Activated T-helper 2 cell treated with anti-CD3 and anti-CD28 coated beads, Interferon-gamma antibody, Interleukin-2, Interleukin-4, amounts not matched to agents 10 μg/mL and 5 μg/mL and 100 μg/mL, durations not matched to agents 14 hours and 24 hours and 36 hours (primary cell): ENCODE data around the gene GRM8. TPM values are rescaled to one million over a fixed set of nuclear protein-coding genes. Genes with fewer than 3 reads are reported as not detected.

ENCODE experiments used
- DNase-seq: peaks from one replicate; pipeline ENCODE4 v3.0.0; 2021; ENCODE audit warnings: low spot score
- H3K27ac Mint-ChIP-seq: one replicate; pipeline ENCODE4 v1.8.0; 2021; ENCODE audit warnings: mixed read lengths
- H3K27me3 Mint-ChIP-seq: one replicate; pipeline ENCODE4 v1.8.0; 2021; ENCODE audit warnings: low read depth, mixed read lengths
- H3K36me3 Mint-ChIP-seq: one replicate; pipeline ENCODE4 v1.8.0; 2021; ENCODE audit warnings: low read depth, mixed read lengths
- H3K4me1 Mint-ChIP-seq: one replicate; pipeline ENCODE4 v1.8.0; 2021; ENCODE audit warnings: low read depth, mixed read lengths
- H3K4me3 Mint-ChIP-seq: one replicate; pipeline ENCODE4 v1.8.0; 2021; ENCODE audit warnings: low read depth, mild to moderate bottlenecking, moderate library complexity, mixed read lengths
- H3K9me3 Mint-ChIP-seq: one replicate; pipeline ENCODE4 v1.8.0; 2021; ENCODE audit warnings: mixed read lengths
- intact Hi-C: fragments of 100-400 bp; cut with micrococcal nuclease; formaldehyde crosslinking; loops from one replicate; pipeline ENCODE4 v1.15.1; 2023
- total RNA-seq: library from RNA; stranded (reverse); gene quantifications from 2 replicates; pipeline ENCODE4 v1.2.3, GENCODE V29; 2022

The GRM8 gene
- total RNA-seq, 1 donor from 2014 or later = not detected

DNA sequence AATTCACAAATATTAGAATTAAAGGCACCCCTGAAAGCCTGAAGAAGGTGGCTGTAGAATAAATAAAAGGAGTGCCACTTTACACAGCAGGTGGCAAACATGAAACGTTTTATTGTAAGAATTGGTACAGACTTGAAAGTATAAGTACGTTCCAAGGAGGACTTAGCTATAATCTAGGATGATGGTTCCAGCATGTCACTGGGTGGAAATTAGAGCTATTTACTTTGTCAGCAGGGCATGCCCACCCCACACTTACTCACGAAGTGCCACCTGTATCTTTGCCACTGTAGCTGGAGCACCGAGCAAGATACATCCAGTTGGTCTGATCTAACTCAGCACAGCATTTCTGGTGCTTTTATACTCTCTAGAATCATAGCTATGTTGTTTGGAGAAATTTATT is 97.8 kb downstream of the GRM8 start:
- intact Hi-C loops = no loop called here
- no peak overlapping the region for H3K27ac Mint-ChIP-seq
- H3K36me3 Mint-ChIP-seq = no peaks in the 10 kb centered on the region
- no peak overlapping the region for H3K4me3 Mint-ChIP-seq
- DNase-seq = no peak
- no peaks in the 10 kb centered on the region for H3K4me1 Mint-ChIP-seq
- H3K9me3 Mint-ChIP-seq = no peaks in the 10 kb centered on the region
- no peaks in the 10 kb centered on the region for H3K27me3 Mint-ChIP-seq

DNA sequence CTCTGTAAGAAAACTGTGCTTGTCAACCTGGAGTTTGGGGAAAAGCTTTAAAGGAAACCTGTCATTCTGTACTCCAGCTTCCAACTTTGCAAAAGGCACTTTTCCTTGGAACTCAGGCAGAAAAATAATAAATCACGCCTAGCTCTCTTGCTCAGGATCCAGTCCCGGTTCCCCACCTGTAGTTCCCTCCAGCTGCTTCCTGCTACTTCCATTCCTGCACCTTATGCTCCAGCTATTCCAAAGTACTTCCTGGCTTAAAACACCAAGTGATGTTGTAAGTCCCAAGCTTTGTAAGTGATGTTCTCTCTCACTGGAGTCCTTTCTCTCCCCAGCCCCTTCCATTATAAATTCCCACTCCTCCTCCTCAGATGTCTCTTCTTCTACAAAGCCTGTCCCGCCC is 98.6 kb downstream of the GRM8 start:
- intact Hi-C loops = no loop called here
- Mint-ChIP-seq H3K27me3 (no peaks in the 10 kb centered on the region), H3K9me3 (no peaks in the 10 kb centered on the region), H3K36me3 (no peaks in the 10 kb centered on the region), H3K4me1 (no peaks in the 10 kb centered on the region), H3K4me3 (no peak overlapping the region), H3K27ac (no peak overlapping the region)
- no peak for DNase-seq

DNA sequence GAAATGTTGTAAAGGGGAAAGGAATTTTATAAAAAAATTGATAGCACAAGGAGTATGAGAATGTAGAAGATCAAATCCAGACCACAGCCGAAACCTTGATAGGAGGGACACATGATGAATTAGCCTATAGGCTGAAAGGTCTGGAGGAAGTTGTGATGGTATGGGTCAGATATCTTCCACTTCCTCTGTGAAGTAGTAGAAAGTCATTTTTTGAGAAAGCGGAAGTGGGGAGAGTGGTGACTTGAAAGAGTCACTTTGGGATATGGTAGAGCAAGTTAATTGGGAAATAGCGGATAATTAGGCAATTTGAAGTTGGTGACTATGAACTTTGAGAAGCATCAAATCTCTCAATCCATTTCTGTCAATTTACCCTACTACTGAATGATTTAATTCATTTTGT is 99.4 kb downstream of the GRM8 start:
- H3K4me1 Mint-ChIP-seq = no peaks in the 10 kb centered on the region
- no peak overlapping the region for H3K4me3 Mint-ChIP-seq
- no peaks in the 10 kb centered on the region for H3K27me3 Mint-ChIP-seq
- DNase-seq = no peak
- H3K36me3 Mint-ChIP-seq = no peaks in the 10 kb centered on the region
- no peaks in the 10 kb centered on the region for H3K9me3 Mint-ChIP-seq
- no peak overlapping the region for H3K27ac Mint-ChIP-seq
- intact Hi-C loops = no loop called here

DNA sequence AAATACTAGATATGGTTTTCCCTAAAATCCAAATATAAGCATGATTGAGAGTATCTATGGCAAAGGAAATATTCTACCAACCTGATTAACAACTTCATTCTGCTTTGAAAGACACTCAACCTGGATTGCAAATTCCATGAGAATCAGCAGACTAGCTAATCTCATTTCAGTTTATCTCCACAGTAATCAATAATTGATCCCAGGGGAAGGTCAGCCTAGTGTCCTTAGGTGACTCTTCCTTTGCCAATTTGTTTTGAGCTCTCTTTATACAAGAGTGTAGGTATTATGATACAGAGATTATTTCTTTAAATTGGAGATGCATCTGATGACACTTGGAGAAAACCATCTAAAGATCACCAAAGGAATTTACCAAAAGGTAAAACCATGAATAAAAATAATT is 100.3 kb downstream of the GRM8 start:
- Mint-ChIP-seq H3K4me3 (no peak overlapping the region), H3K9me3 (no peaks in the 10 kb centered on the region), H3K36me3 (no peaks in the 10 kb centered on the region), H3K27ac (no peak overlapping the region), H3K4me1 (no peaks in the 10 kb centered on the region), H3K27me3 (no peaks in the 10 kb centered on the region)
- no peak for DNase-seq
- intact Hi-C loops = no loop called here

DNA sequence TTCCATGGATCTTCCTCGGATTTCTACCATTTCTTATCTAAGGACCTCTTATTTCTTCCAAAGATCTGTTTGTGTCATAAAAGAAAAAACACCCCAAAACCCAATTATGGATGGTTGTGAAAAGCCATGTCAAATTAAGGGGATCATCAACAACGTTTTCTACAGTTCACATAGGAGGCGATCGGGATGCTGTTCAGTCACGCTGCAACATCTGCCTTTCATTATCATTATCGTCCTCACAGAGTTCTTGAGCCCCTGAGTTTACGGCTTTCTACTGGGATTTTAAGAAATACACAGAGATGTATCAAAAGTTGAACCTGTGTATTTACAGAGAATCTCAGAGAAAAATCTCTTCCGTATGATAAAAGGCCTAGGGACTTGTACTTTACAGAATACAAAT is 101.4 kb downstream of the GRM8 start:
- intact Hi-C loops = no loop called here
- no peak overlapping the region for H3K27ac Mint-ChIP-seq
- DNase-seq = no peak
- no peaks in the 10 kb centered on the region for H3K9me3 Mint-ChIP-seq
- H3K4me3 Mint-ChIP-seq = no peak overlapping the region
- H3K36me3 Mint-ChIP-seq = no peaks in the 10 kb centered on the region
- no peaks in the 10 kb centered on the region for H3K27me3 Mint-ChIP-seq
- no peaks in the 10 kb centered on the region for H3K4me1 Mint-ChIP-seq

DNA sequence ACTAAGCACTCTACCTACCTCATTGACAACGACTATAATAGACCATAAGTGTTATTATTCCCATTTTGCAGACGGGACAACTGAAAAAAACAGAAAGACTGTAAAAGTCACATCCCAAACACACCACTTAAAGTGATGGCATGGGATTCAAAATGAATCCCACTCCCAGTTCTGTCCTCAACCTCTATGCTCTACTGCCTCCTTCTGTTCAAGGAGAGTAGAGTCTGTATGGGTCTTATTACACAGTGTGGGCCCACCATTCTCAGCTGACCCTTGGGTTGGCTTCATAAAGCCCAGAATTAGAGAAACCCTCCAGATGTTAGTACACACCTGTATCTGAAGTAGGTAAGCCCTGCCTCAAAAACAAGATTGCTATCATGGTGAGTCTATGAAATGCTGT is 102.2 kb downstream of the GRM8 start:
- no peaks in the 10 kb centered on the region for H3K27me3 Mint-ChIP-seq

DNA sequence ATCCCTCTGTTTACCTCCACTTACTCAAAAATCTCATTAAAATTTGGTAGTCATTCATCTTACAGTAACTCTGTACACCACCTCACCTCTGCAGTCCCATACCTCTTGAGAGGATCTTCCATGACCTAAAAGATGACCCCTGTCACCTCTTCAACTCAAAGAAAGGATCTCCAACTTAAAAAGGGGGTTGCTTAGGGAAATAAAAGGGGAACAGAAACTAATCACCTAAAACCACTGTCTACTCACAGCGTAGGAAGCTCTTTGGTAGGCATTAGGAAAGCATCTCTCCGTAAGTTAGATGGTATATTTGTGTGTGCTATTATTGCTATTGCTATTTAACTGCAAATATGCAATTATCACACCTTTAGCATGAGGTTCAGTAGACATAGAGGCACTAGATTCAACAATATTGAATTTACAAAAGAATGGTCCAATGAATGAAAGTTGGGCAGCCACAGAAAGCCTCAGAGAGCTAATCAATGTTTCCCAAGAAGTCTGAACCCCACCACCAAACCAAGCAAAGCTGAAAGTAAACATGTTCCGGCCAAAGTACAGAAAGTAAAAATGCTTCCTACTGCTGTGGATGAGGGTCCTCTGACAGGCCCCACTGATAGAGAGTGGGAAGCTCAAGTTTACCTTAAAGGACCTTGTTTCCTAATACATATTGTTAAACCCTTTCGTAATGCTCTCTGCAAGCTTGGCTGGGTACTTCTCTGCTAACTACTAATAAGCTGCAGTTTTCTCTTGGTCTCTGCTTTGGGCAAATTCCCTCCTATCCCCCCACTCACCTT is 105.8 kb downstream of the GRM8 start:
- Mint-ChIP-seq H3K4me3 (no peak overlapping the region), H3K36me3 (no peaks in the 10 kb centered on the region), H3K4me1 (no peaks in the 10 kb centered on the region), H3K9me3 (no peaks in the 10 kb centered on the region), H3K27me3 (no peaks in the 10 kb centered on the region), H3K27ac (no peak overlapping the region)
- intact Hi-C loops = no loop called here
- DNase-seq = no peak

More for the DNA sequence above, 102.2 kb downstream of the GRM8 start:
- H3K9me3 Mint-ChIP-seq = no peaks in the 10 kb centered on the region
- intact Hi-C loops = no loop called here
- no peaks in the 10 kb centered on the region for H3K36me3 Mint-ChIP-seq
- no peaks in the 10 kb centered on the region for H3K4me1 Mint-ChIP-seq
- no peak for DNase-seq
- no peak overlapping the region for H3K4me3 Mint-ChIP-seq
- no peak overlapping the region for H3K27ac Mint-ChIP-seq

DNA sequence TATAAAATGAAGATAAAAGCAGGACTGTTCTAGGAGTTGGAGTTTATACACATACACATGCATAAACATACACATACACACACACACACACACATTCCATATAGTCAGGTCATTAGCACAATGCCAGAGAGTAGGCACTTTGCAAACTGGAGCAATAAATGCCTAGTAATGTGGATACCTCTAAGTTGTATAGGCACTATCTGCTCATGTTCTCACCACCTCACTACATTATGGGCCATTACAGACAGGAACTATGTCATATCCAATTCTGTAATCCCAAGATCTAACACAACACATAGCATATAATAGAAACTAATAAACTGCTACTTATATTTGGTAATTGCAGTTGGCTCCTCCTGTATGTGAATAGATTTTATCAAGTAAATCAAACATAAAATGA is 115.6 kb downstream of the GRM8 start:
- Mint-ChIP-seq H3K4me1 (no peaks in the 10 kb centered on the region), H3K4me3 (no peak overlapping the region), H3K9me3 (no peaks in the 10 kb centered on the region), H3K27ac (no peak overlapping the region), H3K36me3 (no peaks in the 10 kb centered on the region), H3K27me3 (no peaks in the 10 kb centered on the region)
- DNase-seq = no peak
- intact Hi-C loops = no loop called here

DNA sequence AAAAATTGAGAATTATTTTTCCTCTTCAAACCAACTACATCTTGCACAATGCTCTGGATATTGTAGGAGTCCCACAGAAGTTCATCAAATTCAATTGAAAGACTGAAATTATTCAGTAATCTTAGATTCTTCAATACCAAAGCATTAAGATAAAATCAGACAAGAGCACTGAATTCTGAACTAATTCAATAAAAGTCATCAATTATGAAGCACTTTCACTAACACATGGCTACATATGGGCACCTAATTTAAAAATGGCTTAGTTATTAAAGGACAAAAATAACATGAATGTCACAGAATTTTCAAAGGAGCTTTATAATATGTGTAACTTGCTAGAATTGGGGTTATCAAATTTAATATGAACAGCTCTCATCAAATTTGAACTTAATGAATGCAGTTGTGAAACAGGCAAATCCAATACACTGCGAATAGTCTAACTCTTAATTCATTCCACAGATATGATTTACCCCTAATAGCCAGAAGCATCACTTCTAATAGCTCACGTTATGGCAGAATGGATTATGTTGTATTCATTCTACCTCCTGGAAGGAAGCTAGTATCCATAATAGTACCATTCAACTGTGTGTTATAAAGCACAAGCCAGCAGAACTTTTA is 116.8 kb downstream of the GRM8 start:
- Mint-ChIP-seq H3K4me1 (no peaks in the 10 kb centered on the region), H3K27me3 (no peaks in the 10 kb centered on the region), H3K9me3 (no peaks in the 10 kb centered on the region), H3K4me3 (no peak overlapping the region), H3K36me3 (no peaks in the 10 kb centered on the region), H3K27ac (no peak overlapping the region)
- DNase-seq = no peak
- intact Hi-C loops = no loop called here

DNA sequence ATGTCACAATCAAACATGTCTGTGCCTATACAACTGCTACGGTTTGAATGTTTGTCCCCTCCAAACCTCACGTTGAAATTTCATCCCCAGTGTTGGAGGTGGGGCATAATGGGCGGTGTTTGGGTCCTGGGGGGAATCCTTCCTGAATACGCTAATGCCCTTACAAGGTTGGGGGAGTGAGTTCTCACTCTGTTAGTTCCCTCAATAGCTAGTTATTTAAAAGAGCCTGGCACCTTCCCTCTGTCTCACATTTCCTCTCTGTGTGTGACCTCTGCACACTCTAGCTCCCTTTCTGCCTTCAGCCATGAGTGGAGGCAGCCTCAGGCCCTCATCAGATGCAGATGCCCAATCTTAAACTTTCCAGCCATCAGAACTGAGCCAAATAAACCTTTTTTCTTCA is 129.5 kb downstream of the GRM8 start:
- no peaks in the 10 kb centered on the region for H3K36me3 Mint-ChIP-seq
- H3K4me3 Mint-ChIP-seq = no peak overlapping the region
- H3K27me3 Mint-ChIP-seq = no peaks in the 10 kb centered on the region
- no peak for DNase-seq
- H3K27ac Mint-ChIP-seq = no peak overlapping the region
- H3K9me3 Mint-ChIP-seq = no peaks in the 10 kb centered on the region
- intact Hi-C loops = no loop called here
- H3K4me1 Mint-ChIP-seq = no peaks in the 10 kb centered on the region

DNA sequence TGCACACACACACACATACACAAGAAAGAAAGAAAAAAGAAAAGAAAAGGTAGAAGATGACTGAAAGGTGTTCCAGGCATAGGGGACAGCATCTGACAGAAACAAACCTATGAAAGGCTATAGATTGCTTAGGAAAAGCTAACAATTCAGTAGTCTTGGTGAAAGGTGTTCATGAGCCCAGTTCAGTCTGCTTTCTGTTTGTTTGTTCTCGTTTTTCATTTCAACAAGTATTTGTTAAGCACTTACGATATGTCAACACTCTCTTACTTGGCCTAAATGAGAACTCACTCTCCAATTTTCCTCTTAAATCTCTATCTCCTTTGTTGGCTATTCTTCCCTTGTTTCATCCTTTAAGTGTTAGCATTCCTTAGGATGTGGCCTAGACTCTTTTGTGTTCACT is 133.2 kb downstream of the GRM8 start:
- no peaks in the 10 kb centered on the region for H3K9me3 Mint-ChIP-seq
- intact Hi-C loops = no loop called here

DNA sequence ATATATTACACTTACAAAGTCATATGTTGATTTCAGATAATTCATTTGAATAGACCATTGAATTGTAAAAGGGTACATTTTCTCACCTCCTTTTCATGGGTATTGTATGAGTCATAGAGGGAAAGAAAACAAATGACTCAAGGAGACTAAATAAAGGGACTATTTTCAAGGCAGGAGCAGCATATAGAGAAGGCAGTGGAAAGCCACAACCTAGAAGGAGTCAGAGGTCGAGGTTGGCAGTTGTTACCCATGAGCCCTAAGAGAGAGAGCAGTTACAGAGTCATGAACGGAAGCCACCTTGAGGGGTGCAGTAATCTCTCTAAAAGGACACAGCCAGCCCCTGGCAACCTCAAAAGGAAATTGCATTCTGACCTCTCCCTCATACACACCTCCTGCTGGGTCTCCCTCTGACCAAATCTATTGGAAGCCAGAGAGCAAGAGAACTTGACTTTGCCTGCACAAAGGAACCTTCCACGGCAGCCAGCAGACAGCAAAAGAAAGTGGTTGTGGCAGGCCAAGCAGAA is 137.9 kb downstream of the GRM8 start:
- H3K9me3 Mint-ChIP-seq = no peaks in the 10 kb centered on the region
- H3K27me3 Mint-ChIP-seq = no peaks in the 10 kb centered on the region
- H3K36me3 Mint-ChIP-seq = no peaks in the 10 kb centered on the region
- no peaks in the 10 kb centered on the region for H3K4me1 Mint-ChIP-seq
- H3K27ac Mint-ChIP-seq = no peak overlapping the region
- DNase-seq = no peak
- no peak overlapping the region for H3K4me3 Mint-ChIP-seq
- intact Hi-C loops = no loop called here

More for the DNA sequence above, 133.2 kb downstream of the GRM8 start:
- DNase-seq = no peak
- Mint-ChIP-seq H3K4me1 (no peaks in the 10 kb centered on the region), H3K4me3 (no peak overlapping the region), H3K27ac (no peak overlapping the region), H3K27me3 (no peaks in the 10 kb centered on the region), H3K36me3 (no peaks in the 10 kb centered on the region)

DNA sequence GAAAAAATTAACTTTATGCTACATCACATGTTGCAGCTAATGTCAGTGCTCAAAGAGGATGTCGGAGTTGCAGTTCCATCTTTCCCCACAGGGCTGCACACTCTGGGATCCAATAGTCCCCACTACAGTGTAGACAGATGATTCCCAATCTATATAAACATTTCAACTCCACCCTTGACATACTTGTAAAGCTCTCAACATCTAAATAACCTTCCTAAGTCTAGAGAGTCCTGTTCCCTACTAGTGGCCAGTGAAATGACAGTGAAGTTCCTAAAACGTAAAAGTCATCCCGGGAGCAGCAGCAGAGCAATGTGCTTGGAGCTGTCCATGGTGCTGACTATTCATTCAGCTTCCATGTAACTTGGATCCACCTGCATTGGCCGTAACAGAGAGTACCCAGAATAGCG is 145.1 kb downstream of the GRM8 start:
- intact Hi-C loops = no loop called here
- no peak overlapping the region for H3K4me3 Mint-ChIP-seq
- no peaks in the 10 kb centered on the region for H3K9me3 Mint-ChIP-seq
- no peaks in the 10 kb centered on the region for H3K27me3 Mint-ChIP-seq
- H3K36me3 Mint-ChIP-seq = no peaks in the 10 kb centered on the region
- DNase-seq = peak; percentile 11
- no peak overlapping the region for H3K27ac Mint-ChIP-seq
- no peaks in the 10 kb centered on the region for H3K4me1 Mint-ChIP-seq
